OCI-LY3 (cell line): ENCODE data around the gene ADAMTS19.
"Not testable (repeated sequence)": the region's sequence is repeated elsewhere in the genome, so short reads cannot be mapped to it uniquely, and the experiment has no call there.

Experiments used
- H2AFZ ChIP-seq: fragments of 200-600, 300-600 bp; shearing (Covaris generic); 2 replicates; pipeline ENCODE4 v1.6.0; 2014; ENCODE audit warnings: antibody characterized with exemption, low read depth, low read length
- H3K27ac ChIP-seq: fragments of 200-600, 300-600 bp; sonication (generic); 2 replicates; pipeline ENCODE4 v1.5.1; 2014; ENCODE audit warnings: mild to moderate bottlenecking, low read length, moderate library complexity, mixed read lengths
- H3K27me3 ChIP-seq: fragments of 200-600, 300-600 bp; sonication (generic); 2 replicates; pipeline ENCODE4 v1.6.1; 2014; ENCODE audit warnings: low read depth, low read length, mixed read lengths
- H3K36me3 ChIP-seq: fragments of 200-600, 300-600 bp; sonication (generic); replicated peaks from 2 replicates; pipeline ENCODE3; 2014; ENCODE audit warnings: low read depth, low read length, mixed read lengths
- H3K4me1 ChIP-seq: fragments of 300-600, 200-600 bp; sonication (generic); 2 replicates; pipeline ENCODE4 v1.6.1; 2014; ENCODE audit warnings: low read length, mixed read lengths
- H3K4me2 ChIP-seq: fragments of 200-600, 300-600 bp; sonication (generic); 2 replicates; pipeline ENCODE4 v1.6.1; 2014; ENCODE audit warnings: low read length, mixed read lengths
- H3K4me3 ChIP-seq: fragments of 300-600, 200-600 bp; sonication (generic); 2 replicates; pipeline ENCODE4 v1.5.1; 2014; ENCODE audit warnings: antibody characterized with exemption, mild to moderate bottlenecking, low read length, moderate library complexity
- H3K79me2 ChIP-seq: fragments of 300-600, 200-600 bp; shearing (Covaris generic); 2 replicates; pipeline ENCODE4 v1.6.1; 2014; ENCODE audit warnings: mild to moderate bottlenecking, low read length, mixed read lengths
- H3K9ac ChIP-seq: fragments of 300-600, 200-600 bp; shearing (Covaris generic); 2 replicates; pipeline ENCODE4 v1.6.0; 2014; ENCODE audit warnings: mild to moderate bottlenecking, low read length, moderate library complexity
- H3K9me3 ChIP-seq: fragments of 200-600, 300-600 bp; shearing (Covaris generic); 2 replicates; pipeline ENCODE4 v1.6.1; 2014; ENCODE audit warnings: low read length, mixed read lengths; ENCODE audit not compliant: insufficient read depth
- H4K20me1 ChIP-seq: fragments of 200-600, 300-600 bp; sonication (generic); 2 replicates; pipeline ENCODE4 v1.6.1; 2016; ENCODE audit warnings: low read length, mixed read lengths; ENCODE audit not compliant: insufficient read depth
- CTCF ChIP-seq: fragments of 200-600, 300-600 bp; sonication (generic); IDR thresholded peaks from 2 replicates; pipeline ENCODE4 v1.5.1; 2014; ENCODE audit warnings: antibody characterized with exemption, low read length, low read depth
- EZH2phosphoT487 ChIP-seq: fragments of 200-600 bp; shearing (Covaris generic); IDR thresholded peaks from 2 replicates; pipeline ENCODE4 v1.6.1; 2018; ENCODE audit warnings: antibody characterized with exemption, mixed run types, low read depth

Gene ADAMTS19

GRCh38 chr5:129419292-129419691 lies 40.8 kb upstream of the ADAMTS19 start:
- no peak overlapping the region for H3K9ac ChIP-seq
- no peak overlapping the region for H3K4me3 ChIP-seq
- no peaks in the 10 kb centered on the region for H3K4me1 ChIP-seq
- H3K79me2 ChIP-seq = no peaks in the 10 kb centered on the region
- no peaks in the 10 kb centered on the region for H3K9me3 ChIP-seq
- H3K36me3 ChIP-seq = no peaks in the 10 kb centered on the region
- H3K27me3 ChIP-seq = no peaks in the 10 kb centered on the region
- no peak overlapping the region for H2AFZ ChIP-seq
- no peak overlapping the region for H3K4me2 ChIP-seq
- no peak for TF ChIP-seq CTCF
- no peak for TF ChIP-seq EZH2phosphoT487
- H3K27ac ChIP-seq = no peak overlapping the region
- no peaks in the 10 kb centered on the region for H4K20me1 ChIP-seq

GRCh38 chr5:129425031-129425430 lies 35.1 kb upstream of the ADAMTS19 start:
- TF ChIP-seq EZH2phosphoT487 (no peak), CTCF (no peak)
- H3K4me1 ChIP-seq = no peaks in the 10 kb centered on the region
- no peaks in the 10 kb centered on the region for H3K36me3 ChIP-seq
- H3K4me2 ChIP-seq = no peak overlapping the region
- no peaks in the 10 kb centered on the region for H3K9me3 ChIP-seq
- H2AFZ ChIP-seq = no peak overlapping the region
- H3K27me3 ChIP-seq = no peaks in the 10 kb centered on the region
- no peak overlapping the region for H3K9ac ChIP-seq
- H4K20me1 ChIP-seq = no peaks in the 10 kb centered on the region
- H3K79me2 ChIP-seq = no peaks in the 10 kb centered on the region
- no peak overlapping the region for H3K27ac ChIP-seq
- H3K4me3 ChIP-seq = no peak overlapping the region

- no peak overlapping the region for H3K4me2 ChIP-seq
- H3K9me3 ChIP-seq = no peaks in the 10 kb centered on the region
- TF ChIP-seq CTCF (no peak), EZH2phosphoT487 (no peak)
- no peak overlapping the region for H3K9ac ChIP-seq
- H3K4me3 ChIP-seq = no peak overlapping the region
- H3K27ac ChIP-seq = no peak overlapping the region
- no peaks in the 10 kb centered on the region for H4K20me1 ChIP-seq
- no peaks in the 10 kb centered on the region for H3K27me3 ChIP-seq
- no peaks in the 10 kb centered on the region for H3K36me3 ChIP-seq
- H2AFZ ChIP-seq = no peak overlapping the region
- no peaks in the 10 kb centered on the region for H3K4me1 ChIP-seq
- H3K79me2 ChIP-seq = no peaks in the 10 kb centered on the region
These were observed 34.0 kb upstream of the ADAMTS19 start for GRCh38 chr5:129426071-129426470.

GRCh38 chr5:129428636-129429035 lies 31.5 kb upstream of the ADAMTS19 start:
- H3K4me2 ChIP-seq, H3K36me3 ChIP-seq, H2AFZ ChIP-seq, H3K4me1 ChIP-seq, H4K20me1 ChIP-seq, H3K27ac ChIP-seq, H3K9ac ChIP-seq, H3K79me2 ChIP-seq, H3K27me3 ChIP-seq, H3K4me3 ChIP-seq, H3K9me3 ChIP-seq: not testable (repeated sequence)

- no peak overlapping the region for H3K4me2 ChIP-seq
- no peaks in the 10 kb centered on the region for H3K36me3 ChIP-seq
- H4K20me1 ChIP-seq = no peaks in the 10 kb centered on the region
- H3K4me3 ChIP-seq = no peak overlapping the region
- no peak for TF ChIP-seq EZH2phosphoT487
- no peak for TF ChIP-seq CTCF
- H3K9ac ChIP-seq = no peak overlapping the region
- H3K27me3 ChIP-seq = no peaks in the 10 kb centered on the region
- no peaks in the 10 kb centered on the region for H3K4me1 ChIP-seq
- no peak overlapping the region for H2AFZ ChIP-seq
- H3K79me2 ChIP-seq = no peaks in the 10 kb centered on the region
- H3K9me3 ChIP-seq = no peaks in the 10 kb centered on the region
- H3K27ac ChIP-seq = no peak overlapping the region
These were observed 28.7 kb upstream of the ADAMTS19 start for GRCh38 chr5:129431406-129431805.
